Activated CD4-positive, alpha-beta T cell treated with anti-CD3 and anti-CD28 coated beads, Interleukin-2, amount 10 ng/mL, durations not matched to agents 7 days and 5 days (primary cell): ENCODE measurements around the gene FAM13B. TPM values are rescaled to one million over a fixed set of nuclear protein-coding genes. Genes with fewer than 3 reads are reported as not detected.
A peak's percentile ranks its signal among the peaks of the same experiment; 100 is the strongest.
"Not testable (repeated sequence)": the region's sequence is repeated elsewhere in the genome, so short reads cannot be mapped to it uniquely, and the experiment has no call there.

Experiments
- CTCF ChIA-PET: fragments of 350-600 bp; sonication (Branson Sonifier 250); formaldehyde crosslinking; loops from one replicate; lab custom pipeline; 2021; ENCODE audit warnings: antibody characterized with exemption; lab: Charles Lee
- POLR2A ChIA-PET: fragments of 350-600 bp; sonication (Branson Sonifier 250); formaldehyde crosslinking; loops from one replicate; lab custom pipeline; 2021; ENCODE audit warnings: antibody characterized with exemption; lab: Charles Lee
- DNase-seq: peaks from one replicate; pipeline ENCODE4 v3.0.0-alpha.2; 2020
- H3K27ac Mint-ChIP-seq: one replicate; pipeline ENCODE4 v1.8.0; 2021; ENCODE audit warnings: mild to moderate bottlenecking, moderate library complexity, mixed read lengths
- H3K27me3 Mint-ChIP-seq: one replicate; pipeline ENCODE4 v1.8.0; 2021; ENCODE audit warnings: mixed read lengths
- H3K36me3 Mint-ChIP-seq: one replicate; pipeline ENCODE4 v1.8.0; 2021; ENCODE audit warnings: low read depth, mixed read lengths
- H3K4me1 Mint-ChIP-seq: one replicate; pipeline ENCODE4 v1.8.0; 2021; ENCODE audit warnings: mixed read lengths
- H3K4me3 Mint-ChIP-seq: one replicate; pipeline ENCODE4 v1.8.0; 2021; ENCODE audit warnings: mild to moderate bottlenecking, moderate library complexity, mixed read lengths
- H3K9me3 Mint-ChIP-seq: one replicate; pipeline ENCODE4 v1.8.0; 2021; ENCODE audit warnings: mixed read lengths
- total RNA-seq, 2 experiments: library from RNA; stranded (reverse); gene quantifications; one replicate each; pipeline ENCODE4 v1.2.3, GENCODE V29; 2021

FAM13B gene
- total RNA-seq, 2 experiments from 2014 or later, result 31.3 to 35.2 TPM

DNA sequence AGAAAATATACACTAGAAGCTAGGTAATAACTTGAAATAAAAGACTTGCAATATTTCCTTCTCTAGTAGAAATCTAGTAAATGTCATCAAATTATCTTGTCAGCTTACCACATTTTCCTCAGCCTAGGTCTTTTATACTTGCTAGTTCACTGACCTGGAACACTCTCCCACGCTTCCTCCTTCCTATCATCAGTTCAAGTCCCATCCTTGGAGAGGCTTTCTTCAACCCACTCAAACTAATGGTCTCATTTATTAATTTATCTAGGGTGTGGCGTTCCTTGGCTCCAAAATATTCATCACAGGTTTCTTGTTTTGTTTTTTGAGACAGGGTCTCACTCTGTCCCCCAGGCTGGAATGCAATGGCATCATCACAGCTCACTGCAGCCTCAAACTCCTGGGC is 2.9 kb downstream of the FAM13B start:
- peaks cover 63% of the 10 kb centered on the region for H3K4me1 Mint-ChIP-seq
- CTCF ChIA-PET, result interaction anchor here (1.5 kb wide), 1 partner anchor 13 kb away, joined by 5 read pairs; no protein-coding TSS in a partner anchor
- no peaks in the 10 kb centered on the region for H3K27me3 Mint-ChIP-seq
- peak overlapping the region; percentile 97 for H3K4me3 Mint-ChIP-seq
- POLR2A ChIA-PET, result interaction anchor here (0.7 kb wide), 1 partner anchor 126 kb away, joined by 4 read pairs; no protein-coding TSS in a partner anchor
- DNase-seq, result no peak
- peaks cover 29% of the 10 kb centered on the region for H3K36me3 Mint-ChIP-seq
- H3K9me3 Mint-ChIP-seq, result no peaks in the 10 kb centered on the region
- H3K27ac Mint-ChIP-seq, result peak overlapping the region; percentile 61

DNA sequence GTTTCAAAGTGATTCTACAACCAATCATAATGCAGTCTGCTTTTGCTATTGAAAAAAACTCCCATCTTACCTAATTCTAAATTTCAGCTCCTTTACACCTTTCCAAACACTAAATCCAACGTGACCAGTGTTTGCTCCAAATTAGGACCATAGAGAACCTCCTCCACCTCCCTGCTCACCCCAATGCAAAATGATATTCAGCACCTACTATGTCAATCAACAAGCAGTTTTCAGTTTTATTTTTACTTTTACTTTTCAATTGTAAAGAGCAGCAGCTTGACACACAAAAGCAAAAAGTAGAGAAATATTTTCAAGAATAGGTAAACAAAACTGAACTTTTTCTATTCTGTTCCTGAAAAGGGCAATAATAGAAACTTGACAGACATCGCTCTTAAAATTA is 3.4 kb downstream of the FAM13B start:
- POLR2A ChIA-PET, result no interaction called here
- Mint-ChIP-seq H3K36me3 (peaks cover 31% of the 10 kb centered on the region), H3K27ac (peak overlapping the region; percentile 79), H3K4me3 (peak overlapping the region; percentile 97), H3K4me1 (peaks cover 66% of the 10 kb centered on the region), H3K27me3 (no peaks in the 10 kb centered on the region), H3K9me3 (no peaks in the 10 kb centered on the region)
- CTCF ChIA-PET, result no interaction called here
- DNase-seq, result no peak

DNA sequence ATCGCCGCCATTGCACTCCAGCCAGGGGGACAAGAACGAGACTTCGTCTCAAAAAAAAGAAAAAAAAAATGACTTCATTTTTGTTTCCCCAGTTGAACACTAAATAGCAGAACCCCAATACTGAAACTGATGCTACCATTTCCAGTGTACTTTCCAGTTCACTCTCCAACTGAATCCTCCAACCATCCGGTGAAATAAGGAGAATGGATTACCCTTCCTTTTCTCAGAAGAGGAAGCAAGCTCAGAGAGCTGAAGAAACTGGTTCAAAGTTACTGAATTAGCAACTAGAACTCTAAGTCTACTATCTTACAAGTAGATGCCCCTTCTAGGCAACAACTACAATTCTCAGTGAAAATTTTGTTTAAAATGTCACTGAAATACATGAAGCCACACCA is 3.9 kb downstream of the FAM13B start:
- CTCF ChIA-PET, result interaction anchor here (0.6 kb wide), 1 partner anchor 117 kb away, joined by 3 read pairs; no protein-coding TSS in a partner anchor
- peaks cover 67% of the 10 kb centered on the region for H3K4me1 Mint-ChIP-seq
- H3K36me3 Mint-ChIP-seq, result peaks cover 31% of the 10 kb centered on the region
- peak overlapping the region; percentile 97 for H3K4me3 Mint-ChIP-seq
- no peaks in the 10 kb centered on the region for H3K9me3 Mint-ChIP-seq
- POLR2A ChIA-PET, result no interaction called here
- H3K27ac Mint-ChIP-seq, result peak overlapping the region; percentile 79
- no peak for DNase-seq
- H3K27me3 Mint-ChIP-seq, result no peaks in the 10 kb centered on the region

DNA sequence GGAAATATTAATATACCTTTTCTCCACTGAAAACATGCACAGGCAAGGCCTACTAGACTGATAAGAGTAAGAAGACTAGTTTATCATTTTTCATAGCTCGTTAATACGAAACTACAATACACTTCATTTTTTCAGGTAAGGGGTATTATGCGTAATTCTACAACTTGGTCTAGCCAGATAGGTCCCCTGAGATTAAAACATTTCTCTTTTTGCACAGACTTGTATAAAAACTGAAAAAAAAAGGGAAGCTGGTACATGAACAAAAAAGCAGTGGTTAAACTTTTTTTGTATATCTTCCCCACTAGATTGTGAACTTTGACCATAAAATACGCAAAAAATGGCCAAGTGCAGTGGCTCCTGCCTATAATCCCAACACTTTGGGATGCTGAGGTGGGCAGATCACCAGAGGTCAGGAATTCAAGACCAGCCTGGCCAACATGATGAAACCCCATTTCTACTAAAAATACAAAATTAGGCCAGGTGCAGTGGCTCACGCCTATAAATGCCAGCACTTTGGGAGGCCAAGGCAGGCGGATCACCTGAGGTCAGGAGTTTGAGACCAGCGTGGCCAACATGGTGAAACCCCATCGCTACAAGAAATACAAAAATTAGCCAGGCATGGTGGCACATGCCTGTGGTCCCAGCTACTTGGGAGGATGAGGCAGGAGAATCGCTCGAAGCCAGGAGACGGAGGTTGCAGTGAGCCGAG is 4.5 kb downstream of the FAM13B start:
- Mint-ChIP-seq H3K4me1 (peaks cover 64% of the 10 kb centered on the region), H3K36me3 (peaks cover 31% of the 10 kb centered on the region)
- H3K27ac Mint-ChIP-seq, H3K27me3 Mint-ChIP-seq, H3K9me3 Mint-ChIP-seq, H3K4me3 Mint-ChIP-seq, POLR2A ChIA-PET, DNase-seq: not testable (repeated sequence)
- CTCF ChIA-PET, result interaction anchor here (0.6 kb wide), 1 partner anchor 117 kb away, joined by 3 read pairs; no protein-coding TSS in a partner anchor

DNA sequence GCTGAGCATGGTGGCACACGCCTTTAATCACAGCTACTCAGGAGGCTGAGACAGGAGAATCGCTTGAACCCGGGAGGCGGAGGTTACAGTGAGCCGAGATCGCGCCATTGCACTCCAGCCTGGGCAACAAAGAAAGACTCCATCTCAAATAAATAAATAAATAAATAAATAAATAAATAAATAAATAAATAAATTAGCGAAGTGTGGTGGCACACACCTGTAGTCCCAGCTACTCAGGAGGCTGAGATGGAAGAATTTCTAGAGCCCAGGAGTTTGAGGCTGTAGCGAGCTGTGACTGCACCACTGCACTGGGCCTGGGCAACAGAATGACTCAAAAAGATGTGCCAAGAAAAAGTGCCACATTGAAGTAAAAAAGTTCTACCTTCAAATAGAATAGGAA is 6.1 kb downstream of the FAM13B start:
- not testable (repeated sequence) for H3K4me3 Mint-ChIP-seq, H3K27me3 Mint-ChIP-seq, DNase-seq, H3K9me3 Mint-ChIP-seq, H3K27ac Mint-ChIP-seq
- POLR2A ChIA-PET, result interaction anchor here (0.6 kb wide), 1 partner anchor 20 kb away, joined by 3 read pairs; no protein-coding TSS in a partner anchor
- Mint-ChIP-seq H3K36me3 (peaks cover 26% of the 10 kb centered on the region), H3K4me1 (peaks cover 70% of the 10 kb centered on the region)
- CTCF ChIA-PET, result interaction anchor here (1.1 to 2.6 kb wide), 4 partner anchors 9 to 43 kb away, joined by 3 to 13 read pairs (median 4); no protein-coding TSS in a partner anchor

DNA sequence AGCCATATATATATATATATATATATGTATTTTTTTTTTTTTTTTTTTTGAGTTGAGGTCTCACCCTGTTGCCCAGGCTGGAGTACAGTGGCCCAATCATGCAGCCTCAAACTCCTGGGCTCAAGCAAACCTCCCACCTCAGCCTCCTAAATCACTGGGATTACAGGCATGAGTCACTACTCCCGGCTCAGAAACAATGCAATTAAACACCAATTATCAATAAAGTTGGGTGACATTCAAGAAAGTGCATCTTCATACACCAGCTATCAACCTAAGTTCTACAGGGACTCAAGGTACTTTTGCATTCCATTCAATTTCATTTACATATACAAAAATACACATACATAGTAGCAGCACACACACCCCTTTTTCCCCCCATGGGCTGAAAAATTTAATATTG is 7.6 kb downstream of the FAM13B start:
- peaks cover 23% of the 10 kb centered on the region for H3K36me3 Mint-ChIP-seq
- H3K27ac Mint-ChIP-seq, result no peak overlapping the region
- no peaks in the 10 kb centered on the region for H3K27me3 Mint-ChIP-seq
- no peak overlapping the region for H3K4me3 Mint-ChIP-seq
- no peak for DNase-seq
- peaks cover 55% of the 10 kb centered on the region for H3K4me1 Mint-ChIP-seq
- H3K9me3 Mint-ChIP-seq, result no peaks in the 10 kb centered on the region
- ChIA-PET CTCF (interaction anchor here (1.1 to 2.6 kb wide), 3 partner anchors 11 to 252 kb away, joined by 3 to 13 read pairs (median 3); no protein-coding TSS in a partner anchor), POLR2A (no interaction called here)

DNA sequence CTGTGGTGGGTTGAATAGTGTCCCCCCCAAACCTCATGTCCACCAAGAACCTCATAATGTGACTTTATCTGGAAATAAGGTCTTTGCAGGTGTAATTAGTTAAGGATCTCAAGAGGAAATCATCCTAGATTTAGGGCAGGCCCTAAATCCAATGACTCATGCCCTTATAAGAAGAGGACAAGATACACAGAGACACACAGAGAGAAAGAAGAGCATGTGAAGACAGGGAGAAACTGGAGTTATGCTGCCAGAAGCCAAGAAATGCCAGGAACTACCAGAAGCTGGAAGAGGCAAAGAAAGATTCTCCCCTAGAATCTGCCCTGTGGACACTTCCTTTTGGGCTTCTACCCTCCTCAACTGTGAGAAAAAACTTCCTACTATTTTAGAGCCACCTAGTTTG is 8.8 kb downstream of the FAM13B start:
- Mint-ChIP-seq H3K27ac (no peak overlapping the region), H3K4me1 (peaks cover 43% of the 10 kb centered on the region), H3K4me3 (no peak overlapping the region), H3K27me3 (no peaks in the 10 kb centered on the region), H3K36me3 (peaks cover 24% of the 10 kb centered on the region), H3K9me3 (no peaks in the 10 kb centered on the region)
- no peak for DNase-seq
- CTCF ChIA-PET, result no interaction called here
- POLR2A ChIA-PET, result no interaction called here

DNA sequence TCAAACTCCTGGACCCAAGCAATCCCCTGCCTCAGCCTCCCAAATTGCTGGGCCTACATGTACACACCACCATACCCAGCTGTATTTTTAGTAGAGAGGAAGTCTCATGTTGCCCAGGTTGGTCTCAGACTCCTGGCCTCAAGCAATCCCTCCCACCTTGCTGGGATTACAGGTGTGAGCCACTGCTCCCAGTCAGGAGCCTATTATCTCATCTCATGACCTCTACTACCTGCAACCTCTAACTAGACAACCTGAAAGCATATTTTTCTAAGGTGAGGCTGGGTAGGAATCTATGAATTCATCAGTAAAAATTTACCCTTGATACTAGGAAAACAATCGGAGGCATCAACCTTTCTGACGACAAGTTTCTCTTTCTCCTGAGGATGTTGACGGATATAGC is 10.0 kb downstream of the FAM13B start:
- Mint-ChIP-seq H3K27ac (no peak overlapping the region), H3K9me3 (no peaks in the 10 kb centered on the region), H3K4me3 (no peak overlapping the region), H3K4me1 (peaks cover 36% of the 10 kb centered on the region), H3K27me3 (no peaks in the 10 kb centered on the region), H3K36me3 (peaks cover 27% of the 10 kb centered on the region)
- ChIA-PET CTCF (interaction anchor here (0.6 to 0.8 kb wide), 2 partner anchors 11 to 124 kb away, joined by 3 to 4 read pairs; no protein-coding TSS in a partner anchor), POLR2A (no interaction called here)
- no peak for DNase-seq

DNA sequence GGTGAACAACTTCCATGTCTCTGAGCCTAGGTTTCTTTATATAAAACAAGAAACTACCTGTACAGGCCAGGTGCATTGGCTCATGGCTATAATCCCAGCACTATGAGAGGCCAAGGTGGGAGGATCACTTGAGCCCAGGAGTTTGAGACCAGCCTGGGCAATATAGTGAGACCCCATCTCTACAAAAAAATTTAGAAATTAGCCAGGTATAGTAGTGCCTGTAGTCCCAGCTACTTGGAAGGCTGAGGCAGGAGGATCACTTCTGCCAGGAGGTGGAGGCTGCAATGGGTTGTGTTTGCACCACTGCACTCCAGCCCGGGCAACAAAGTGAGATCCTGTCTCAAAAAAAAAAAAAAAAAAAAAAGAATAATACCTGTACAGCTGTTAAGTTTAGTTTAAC is 11.1 kb downstream of the FAM13B start:
- Mint-ChIP-seq H3K27ac (no peak overlapping the region), H3K4me1 (peaks cover 26% of the 10 kb centered on the region), H3K36me3 (peaks cover 32% of the 10 kb centered on the region), H3K9me3 (no peaks in the 10 kb centered on the region), H3K4me3 (no peak overlapping the region), H3K27me3 (no peaks in the 10 kb centered on the region)
- ChIA-PET POLR2A (no interaction called here), CTCF (interaction anchor here (0.8 to 1.1 kb wide), 3 partner anchors 12 to 1220 kb away, joined by 3 to 7 read pairs (median 4); no protein-coding TSS in a partner anchor)
- DNase-seq, result no peak

DNA sequence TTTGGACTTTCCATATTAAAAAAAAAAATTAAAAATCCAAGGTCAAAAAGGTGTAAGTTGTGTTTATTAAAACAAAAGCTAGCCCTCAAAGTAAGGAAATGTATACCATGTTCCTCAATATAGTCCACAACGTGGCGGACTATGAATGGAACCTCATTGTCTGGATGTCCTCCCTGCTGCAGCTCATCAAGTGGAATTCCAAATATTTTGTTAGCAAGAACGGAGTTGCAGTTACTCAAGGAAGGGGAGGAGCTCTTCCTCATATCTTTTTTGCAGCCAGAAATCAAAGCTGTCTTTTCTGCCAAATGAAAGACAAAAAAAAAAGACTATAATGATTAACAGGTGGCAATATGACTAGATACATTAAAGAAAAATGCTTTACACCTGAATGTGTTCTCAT is 14.0 kb downstream of the FAM13B start:
- H3K9me3 Mint-ChIP-seq, result no peaks in the 10 kb centered on the region
- peaks cover 10% of the 10 kb centered on the region for H3K4me1 Mint-ChIP-seq
- no peak for DNase-seq
- H3K36me3 Mint-ChIP-seq, result peaks cover 49% of the 10 kb centered on the region
- ChIA-PET CTCF (interaction anchor here (0.7 to 1.8 kb wide), 4 partner anchors 10 to 1090 kb away, joined by 3 to 6 read pairs (median 4); no protein-coding TSS in a partner anchor), POLR2A (no interaction called here)
- no peak overlapping the region for H3K4me3 Mint-ChIP-seq
- H3K27ac Mint-ChIP-seq, result no peak overlapping the region
- H3K27me3 Mint-ChIP-seq, result no peaks in the 10 kb centered on the region

DNA sequence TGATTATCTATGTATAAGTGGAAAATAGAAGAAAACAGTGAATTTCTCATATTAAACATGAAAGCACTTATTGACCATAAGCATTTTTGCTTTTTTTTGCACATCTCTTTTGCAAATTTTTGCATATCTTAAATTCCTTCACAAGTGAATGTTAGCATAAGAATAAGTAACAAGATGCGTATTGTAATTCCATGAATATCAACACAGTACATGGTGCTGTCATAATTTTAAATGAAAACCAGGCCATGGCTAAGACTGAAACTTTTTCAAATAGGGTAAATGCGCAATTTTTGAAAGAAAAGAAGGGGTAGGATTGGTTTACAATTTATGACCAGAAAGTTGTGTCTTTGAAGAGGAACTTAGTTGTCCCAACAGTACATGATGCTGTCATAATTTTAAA is 17.0 kb downstream of the FAM13B start:
- ChIA-PET CTCF (interaction anchor here (0.9 kb wide), 1 partner anchor 15 kb away, joined by 5 read pairs; no protein-coding TSS in a partner anchor), POLR2A (no interaction called here)
- Mint-ChIP-seq H3K36me3 (peaks cover 59% of the 10 kb centered on the region), H3K4me3 (no peak overlapping the region), H3K27me3 (no peaks in the 10 kb centered on the region), H3K9me3 (no peaks in the 10 kb centered on the region), H3K4me1 (peaks cover 2% of the 10 kb centered on the region), H3K27ac (no peak overlapping the region)
- DNase-seq, result no peak

DNA sequence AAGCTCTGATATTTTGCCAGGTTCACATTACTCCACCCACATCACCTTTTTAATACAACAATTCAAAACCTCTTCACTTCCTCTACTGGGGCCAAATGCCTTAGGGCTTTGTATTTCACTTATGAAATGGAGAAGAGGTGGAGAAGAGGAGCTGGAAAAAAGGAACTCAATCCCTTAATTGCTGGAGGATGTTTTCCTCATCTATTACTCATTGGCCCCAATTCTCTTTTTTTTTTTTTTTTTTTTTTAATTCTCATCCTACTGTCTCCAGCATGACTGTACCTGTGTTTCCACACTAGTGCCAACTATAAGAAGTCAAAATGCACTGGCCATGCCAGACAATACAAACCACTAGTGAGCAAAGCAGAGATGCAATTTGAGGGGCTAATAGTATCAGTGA is 20.9 kb downstream of the FAM13B start:
- CTCF ChIA-PET, result interaction anchor here (0.6 to 1.4 kb wide), 2 partner anchors 11 to 328 kb away, joined by 4 to 5 read pairs; no protein-coding TSS in a partner anchor
- Mint-ChIP-seq H3K4me3 (no peak overlapping the region), H3K27me3 (no peaks in the 10 kb centered on the region), H3K9me3 (no peaks in the 10 kb centered on the region), H3K4me1 (peaks cover 2% of the 10 kb centered on the region), H3K27ac (no peak overlapping the region), H3K36me3 (peaks cover 51% of the 10 kb centered on the region)
- POLR2A ChIA-PET, result no interaction called here
- DNase-seq, result no peak

DNA sequence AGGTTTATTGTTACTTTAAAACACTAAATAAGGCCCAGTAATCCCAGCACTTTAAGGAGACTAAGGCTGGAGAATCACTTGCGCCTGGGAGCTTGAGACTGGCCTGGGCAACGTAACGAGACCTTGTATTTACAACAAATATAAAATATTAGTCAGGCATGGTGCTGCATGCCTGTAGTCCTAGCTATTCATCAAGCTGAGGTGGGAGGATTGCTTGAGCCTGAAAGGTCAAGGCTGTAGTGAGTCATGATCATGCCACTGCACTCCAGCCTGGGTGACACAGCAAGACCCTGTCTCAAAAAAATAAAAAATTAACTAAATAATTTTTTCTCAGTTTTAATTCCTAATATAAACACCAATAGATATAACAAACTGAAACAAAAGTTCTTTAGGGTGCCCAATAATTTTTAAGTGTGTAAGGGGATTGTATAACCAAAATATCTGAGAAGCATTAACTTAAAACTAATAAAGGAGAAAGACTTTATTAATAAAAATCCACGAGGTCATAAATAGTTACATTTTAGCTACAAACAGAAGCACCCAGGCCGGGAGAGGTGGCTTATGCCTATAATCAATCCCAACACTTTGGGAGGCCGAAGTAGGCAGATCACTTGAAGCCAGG is 32.7 kb downstream of the FAM13B start:
- peaks cover 26% of the 10 kb centered on the region for H3K4me1 Mint-ChIP-seq
- H3K36me3 Mint-ChIP-seq, result peaks cover 48% of the 10 kb centered on the region
- H3K9me3 Mint-ChIP-seq, result peaks cover 16% of the 10 kb centered on the region
- H3K27ac Mint-ChIP-seq, result no peak overlapping the region
- POLR2A ChIA-PET, result no interaction called here
- DNase-seq, result no peak
- H3K4me3 Mint-ChIP-seq, result no peak overlapping the region
- CTCF ChIA-PET, result interaction anchor here (0.7 kb wide), 1 partner anchor 206 kb away, joined by 3 read pairs; no protein-coding TSS in a partner anchor
- no peaks in the 10 kb centered on the region for H3K27me3 Mint-ChIP-seq
